CD4-positive, alpha-beta memory T cell (primary cell): ENCODE data around the gene SOX5. TPM values are rescaled to one million over a fixed set of nuclear protein-coding genes. Genes with fewer than 3 reads are reported as not detected.

ENCODE experiments used
- CTCF ChIA-PET: fragments of 350-600 bp; sonication (Branson Sonifier 250); formaldehyde crosslinking; loops from one replicate; lab custom pipeline; 2021; ENCODE audit warnings: inconsistent platforms; ENCODE audit not compliant: partially characterized antibody; lab: Charles Lee
- POLR2A ChIA-PET: fragments of 350-600 bp; sonication (Branson Sonifier 250); formaldehyde crosslinking; loops from one replicate; lab custom pipeline; 2021; ENCODE audit not compliant: partially characterized antibody; lab: Charles Lee
- DNase-seq, 5 donors: peaks; one replicate each; pipeline versions ENCODE4 v3.0.0 to v3.0.0-alpha.2; 2020 to 2022; ENCODE audit warnings: mixed read lengths in 1 of 5
- H3K27ac ChIP-seq: one replicate; pipeline ENCODE4 v1.7.0; 2013; ENCODE audit warnings: low read depth, low read length
- H3K27me3 ChIP-seq: 2 replicates; pipeline ENCODE4 v1.7.0; 2013; ENCODE audit warnings: mild to moderate bottlenecking, low read length, moderate library complexity; ENCODE audit not compliant: insufficient read depth
- H3K36me3 ChIP-seq: 2 replicates; pipeline ENCODE4 v1.7.0; 2013; ENCODE audit warnings: mild to moderate bottlenecking, low read length, moderate library complexity; ENCODE audit not compliant: insufficient read depth
- H3K4me1 ChIP-seq: 2 replicates; pipeline ENCODE4 v1.7.0; 2013; ENCODE audit warnings: mild to moderate bottlenecking, low read length, moderate library complexity; ENCODE audit not compliant: insufficient read depth
- H3K4me3 ChIP-seq, 2 donors: one replicate each; pipeline ENCODE4 v1.7.0; 2013; ENCODE audit warnings: low read length in 2 of 2, mild to moderate bottlenecking in 1 of 2
- H3K9me3 ChIP-seq, 2 donors: one replicate each; pipeline ENCODE4 v1.7.0; 2013; ENCODE audit warnings: low read length in 2 of 2, control low read depth in 1 of 2; ENCODE audit not compliant: control insufficient read depth in 1 of 2
- H3K27ac Mint-ChIP-seq, 7 donors: one replicate each; pipeline ENCODE4 v1.8.0; 2020 to 2021; ENCODE audit warnings: mixed read lengths in 7 of 7, mild to moderate bottlenecking in 6 of 7, inconsistent platforms in 3 of 7, moderate library complexity in 3 of 7
- H3K27me3 Mint-ChIP-seq, 2 donors: one replicate each; pipeline ENCODE4 v1.8.0; 2020 to 2021; ENCODE audit warnings: mixed read lengths in 2 of 2
- H3K36me3 Mint-ChIP-seq, 2 donors: one replicate each; pipeline ENCODE4 v1.8.0; 2020 to 2021; ENCODE audit warnings: mixed read lengths in 2 of 2, inconsistent platforms in 1 of 2, mild to moderate bottlenecking in 1 of 2
- H3K4me1 Mint-ChIP-seq, 4 donors: one replicate each; pipeline ENCODE4 v1.8.0; 2020 to 2021; ENCODE audit warnings: mixed read lengths in 4 of 4, mild to moderate bottlenecking in 1 of 4
- H3K4me3 Mint-ChIP-seq, 8 donors: one replicate each; pipeline ENCODE4 v1.8.0; 2020 to 2021; ENCODE audit warnings: mixed read lengths in 8 of 8, mild to moderate bottlenecking in 7 of 8, moderate library complexity in 6 of 8, inconsistent platforms in 3 of 8
- H3K9me3 Mint-ChIP-seq, 8 donors: one replicate each; pipeline ENCODE4 v1.8.0; 2020 to 2021; ENCODE audit warnings: mixed read lengths in 8 of 8, mild to moderate bottlenecking in 5 of 8, inconsistent platforms in 3 of 8, moderate library complexity in 1 of 8
- intact Hi-C: fragments of 100-400 bp; cut with micrococcal nuclease; formaldehyde crosslinking; loops from one replicate; pipeline ENCODE4 v1.15.1; 2023
- polyA plus RNA-seq, 2 donors: library from polyadenylated mRNA; unstranded; fragments of 300-500 nt; fragmentation: Illumina TruSeq; gene quantifications; one replicate each; pipeline ENCODE4 v1.2.3, GENCODE V29; 2021
- total RNA-seq, 2 experiments: library from RNA; stranded (reverse); gene quantifications; one replicate each; pipeline ENCODE4 v1.2.3, GENCODE V29; 2021

The SOX5 gene
- total and polyA plus RNA-seq, 4 experiments from 2014 or later: 0.29 TPM; not detected in 3

DNA sequence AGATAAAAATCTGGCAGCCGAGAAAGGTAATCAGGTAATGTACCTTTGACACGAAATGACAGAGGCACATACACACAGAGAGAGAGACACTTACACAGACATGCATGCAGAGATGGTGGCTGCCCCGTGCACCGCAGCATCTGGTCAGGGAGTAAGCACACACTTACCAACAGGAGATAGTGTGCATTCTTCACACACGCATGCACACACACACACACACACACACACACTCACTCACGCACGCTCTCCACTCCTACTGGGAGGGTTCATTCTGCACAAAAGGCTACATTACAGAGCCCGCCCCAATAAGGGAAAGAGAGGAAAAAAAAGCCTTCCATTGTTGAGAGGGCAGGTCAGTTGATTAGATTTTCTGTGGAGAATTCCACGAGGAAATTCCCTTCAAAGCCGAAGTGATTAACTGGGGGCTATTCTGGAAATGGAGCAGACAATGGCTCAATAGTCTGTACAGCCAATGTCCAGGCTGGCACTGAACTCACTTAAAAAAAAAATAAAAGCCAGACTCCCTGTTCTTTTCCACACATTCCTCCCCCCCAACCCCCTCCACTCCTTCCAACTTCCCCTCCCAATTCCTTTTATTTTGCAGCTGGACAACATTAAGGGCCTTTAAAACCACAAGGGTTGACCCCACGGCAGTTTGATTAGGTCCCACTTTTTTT is 1.4 kb upstream of the SOX5 start:
- CTCF ChIA-PET: no interaction called here
- no peak overlapping the region for H3K27ac Mint-ChIP-seq
- no peaks in the 10 kb centered on the region for H3K36me3 ChIP-seq
- H3K27me3 Mint-ChIP-seq: no peaks in the 10 kb centered on the region
- H3K27ac ChIP-seq: no peak overlapping the region
- H3K9me3 Mint-ChIP-seq: no peaks in the 10 kb centered on the region
- no peaks in the 10 kb centered on the region for H3K4me1 ChIP-seq
- H3K9me3 ChIP-seq: no peaks in the 10 kb centered on the region
- H3K4me3 ChIP-seq: no peak overlapping the region
- POLR2A ChIA-PET: no interaction called here
- no peaks in the 10 kb centered on the region for H3K27me3 ChIP-seq
- DNase-seq: no peak
- H3K4me3 Mint-ChIP-seq: no peak overlapping the region
- no peaks in the 10 kb centered on the region for H3K36me3 Mint-ChIP-seq
- intact Hi-C loops: no loop called here
- no peaks in the 10 kb centered on the region for H3K4me1 Mint-ChIP-seq

DNA sequence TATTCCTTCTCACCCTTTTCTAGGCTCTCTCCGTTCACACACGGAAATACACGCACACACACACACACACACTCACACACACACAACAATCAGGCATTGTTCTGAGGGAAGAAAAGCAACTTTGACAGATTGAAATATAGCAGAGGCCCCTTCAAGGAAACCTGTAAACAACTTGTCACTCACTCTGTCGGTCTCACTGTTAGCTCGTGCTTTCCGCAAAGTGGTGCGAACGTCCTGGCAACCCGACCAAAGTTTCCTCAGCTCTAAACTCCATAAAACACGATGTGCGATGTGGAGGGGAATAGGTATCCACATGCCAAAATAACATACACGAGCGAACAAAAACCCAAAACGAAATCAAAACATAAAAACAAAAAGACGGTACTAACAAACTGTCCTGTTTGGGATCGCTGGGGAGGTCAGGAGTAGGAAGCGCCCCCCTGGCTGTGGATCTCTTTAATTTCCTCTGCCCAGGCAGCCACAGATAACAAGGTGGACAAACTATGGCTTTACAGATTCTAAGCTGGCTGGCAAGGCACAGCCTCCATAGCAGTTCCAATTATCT is 822 bp upstream of the SOX5 start:
- no peaks in the 10 kb centered on the region for H3K4me1 Mint-ChIP-seq
- Histone ChIP-seq H3K27ac (no peak overlapping the region), H3K4me1 (no peaks in the 10 kb centered on the region), H3K27me3 (no peaks in the 10 kb centered on the region), H3K4me3 (no peak overlapping the region), H3K36me3 (no peaks in the 10 kb centered on the region), H3K9me3 (no peaks in the 10 kb centered on the region)
- ChIA-PET POLR2A (no interaction called here), CTCF (no interaction called here)
- intact Hi-C loops: no loop called here
- H3K4me3 Mint-ChIP-seq: no peak overlapping the region
- no peaks in the 10 kb centered on the region for H3K36me3 Mint-ChIP-seq
- DNase-seq: no peak
- no peaks in the 10 kb centered on the region for H3K9me3 Mint-ChIP-seq
- no peak overlapping the region for H3K27ac Mint-ChIP-seq
- H3K27me3 Mint-ChIP-seq: no peaks in the 10 kb centered on the region

DNA sequence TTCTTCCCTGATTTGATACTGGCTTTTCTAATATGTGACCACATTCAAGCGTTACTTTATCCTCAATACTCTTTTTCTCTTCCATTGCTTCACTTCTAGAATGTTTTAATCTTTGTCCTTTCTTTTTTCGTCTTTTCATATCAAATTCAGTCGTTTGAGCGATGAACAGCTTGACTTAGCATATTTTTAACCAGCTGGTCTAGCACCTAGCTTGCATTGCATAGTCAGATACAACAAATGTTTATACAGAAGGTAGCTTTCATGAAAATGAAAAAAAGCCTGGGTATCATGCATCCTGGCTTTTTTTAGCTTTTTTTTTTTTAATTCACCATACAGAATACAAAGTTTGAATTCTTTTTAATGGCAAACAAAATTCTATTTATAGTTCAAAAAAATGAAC is 1.2 kb downstream of the SOX5 start:
- POLR2A ChIA-PET: no interaction called here
- CTCF ChIA-PET: no interaction called here
- no peak for DNase-seq
- Mint-ChIP-seq H3K27me3 (no peaks in the 10 kb centered on the region), H3K4me1 (no peaks in the 10 kb centered on the region), H3K4me3 (no peak overlapping the region), H3K27ac (no peak overlapping the region), H3K9me3 (peaks cover 0 to 2% (median 0%) of the 10 kb centered on the region in 8 donors), H3K36me3 (no peaks in the 10 kb centered on the region)
- intact Hi-C loops: no loop called here
- H3K4me1 ChIP-seq: no peaks in the 10 kb centered on the region
- H3K4me3 ChIP-seq: no peak overlapping the region
- H3K27ac ChIP-seq: no peak overlapping the region
- no peaks in the 10 kb centered on the region for H3K27me3 ChIP-seq
- no peaks in the 10 kb centered on the region for H3K9me3 ChIP-seq
- H3K36me3 ChIP-seq: no peaks in the 10 kb centered on the region

DNA sequence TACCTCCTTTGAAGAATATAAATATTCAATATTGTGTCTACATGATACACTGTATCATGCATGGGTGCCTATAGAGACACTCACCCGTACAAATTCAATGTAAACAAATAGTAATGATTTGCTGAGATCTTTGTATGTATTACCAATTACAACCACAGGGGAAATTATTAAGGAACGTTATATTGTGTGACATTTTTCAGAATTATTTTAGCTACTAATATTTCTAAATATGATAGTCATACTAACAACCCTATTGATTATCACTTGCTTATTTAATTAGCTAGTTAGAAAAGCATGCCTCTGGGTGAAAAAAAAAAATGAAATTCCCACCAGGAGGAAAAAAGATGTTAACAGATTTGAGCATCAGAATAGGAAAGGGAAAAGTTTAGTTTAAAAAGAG is 2.1 kb downstream of the SOX5 start:
- ChIA-PET POLR2A (no interaction called here), CTCF (no interaction called here)
- no peaks in the 10 kb centered on the region for H3K36me3 Mint-ChIP-seq
- H3K4me3 Mint-ChIP-seq: no peak overlapping the region
- peaks cover 0 to 2% (median 0%) of the 10 kb centered on the region in 8 donors for H3K9me3 Mint-ChIP-seq
- Histone ChIP-seq H3K27me3 (no peaks in the 10 kb centered on the region), H3K4me3 (no peak overlapping the region), H3K27ac (no peak overlapping the region), H3K4me1 (no peaks in the 10 kb centered on the region), H3K36me3 (no peaks in the 10 kb centered on the region), H3K9me3 (no peaks in the 10 kb centered on the region)
- DNase-seq: no peak
- H3K27me3 Mint-ChIP-seq: no peaks in the 10 kb centered on the region
- intact Hi-C loops: no loop called here
- H3K4me1 Mint-ChIP-seq: no peaks in the 10 kb centered on the region
- no peak overlapping the region for H3K27ac Mint-ChIP-seq

DNA sequence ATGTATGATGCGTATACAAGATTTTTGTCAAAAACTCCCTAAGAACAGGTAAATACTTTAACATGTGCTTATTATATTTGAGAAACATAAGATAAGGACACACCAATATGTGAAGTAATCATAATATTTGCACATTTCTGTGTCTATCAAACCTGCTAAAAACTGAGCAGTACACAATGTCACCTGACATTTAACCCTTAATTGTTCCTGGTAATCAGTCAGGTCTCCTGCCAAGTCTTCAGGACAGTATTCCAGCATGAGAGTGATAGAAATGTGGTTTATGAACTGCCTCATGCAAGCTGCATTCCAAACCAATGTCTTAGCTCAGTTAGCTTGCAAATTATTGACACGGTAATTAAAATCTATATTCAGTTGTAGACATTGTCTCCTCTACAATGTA is 4.2 kb downstream of the SOX5 start:
- Mint-ChIP-seq H3K27me3 (no peaks in the 10 kb centered on the region), H3K4me1 (no peaks in the 10 kb centered on the region), H3K36me3 (no peaks in the 10 kb centered on the region), H3K27ac (no peak overlapping the region), H3K4me3 (no peak overlapping the region), H3K9me3 (peaks cover 0 to 2% (median 0%) of the 10 kb centered on the region in 8 donors)
- Histone ChIP-seq H3K36me3 (no peaks in the 10 kb centered on the region), H3K27me3 (no peaks in the 10 kb centered on the region), H3K4me1 (no peaks in the 10 kb centered on the region), H3K9me3 (no peaks in the 10 kb centered on the region), H3K4me3 (no peak overlapping the region), H3K27ac (no peak overlapping the region)
- POLR2A ChIA-PET: no interaction called here
- intact Hi-C loops: no loop called here
- CTCF ChIA-PET: no interaction called here
- no peak for DNase-seq

DNA sequence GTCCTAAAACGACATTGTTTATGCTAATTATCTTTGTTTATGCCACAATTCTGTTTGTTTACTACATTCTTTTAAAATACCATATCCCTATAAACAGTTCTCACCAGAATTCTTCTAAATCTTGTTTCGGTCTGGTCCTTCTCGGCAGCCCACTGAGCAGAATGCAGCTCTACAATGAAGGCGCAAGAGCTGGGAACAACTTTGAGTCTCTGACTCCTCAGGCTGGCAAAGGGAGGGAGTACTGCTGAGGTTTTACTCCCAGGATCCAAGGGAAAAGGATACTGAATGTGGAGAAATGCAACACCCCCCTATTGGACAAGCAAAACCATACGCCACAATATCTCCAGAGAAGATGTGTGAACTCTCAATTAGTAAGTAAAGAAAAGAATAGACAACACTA is 5.4 kb downstream of the SOX5 start:
- no peak overlapping the region for H3K4me3 Mint-ChIP-seq
- no peaks in the 10 kb centered on the region for H3K36me3 Mint-ChIP-seq
- peaks cover 0 to 2% (median 0%) of the 10 kb centered on the region in 8 donors for H3K9me3 Mint-ChIP-seq
- no peaks in the 10 kb centered on the region for H3K4me1 ChIP-seq
- H3K36me3 ChIP-seq: no peaks in the 10 kb centered on the region
- POLR2A ChIA-PET: no interaction called here
- no peak overlapping the region for H3K4me3 ChIP-seq
- no peak overlapping the region for H3K27ac ChIP-seq
- H3K27me3 ChIP-seq: no peaks in the 10 kb centered on the region
- H3K27ac Mint-ChIP-seq: no peak overlapping the region
- no peaks in the 10 kb centered on the region for H3K27me3 Mint-ChIP-seq
- CTCF ChIA-PET: no interaction called here
- no peaks in the 10 kb centered on the region for H3K4me1 Mint-ChIP-seq
- no peaks in the 10 kb centered on the region for H3K9me3 ChIP-seq
- intact Hi-C loops: no loop called here
- DNase-seq: no peak

DNA sequence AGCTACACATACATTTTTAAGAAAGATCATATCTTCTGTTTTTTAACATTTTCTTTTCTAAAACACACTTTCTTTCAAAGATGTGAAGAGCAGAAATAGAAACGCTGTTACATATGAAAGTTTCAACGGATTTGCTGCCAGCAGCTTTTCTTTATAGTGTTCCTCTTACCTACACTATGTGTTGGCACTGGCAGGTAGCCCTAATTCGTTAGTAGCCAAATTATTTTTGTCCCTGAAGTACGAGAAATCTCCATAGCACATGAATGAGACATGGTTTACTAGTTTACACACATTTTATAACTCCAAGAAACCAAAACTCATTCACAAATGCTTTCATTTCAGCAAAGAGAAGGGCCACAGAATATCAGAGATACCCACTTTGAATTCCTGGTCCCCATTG is 6.6 kb downstream of the SOX5 start:
- Histone ChIP-seq H3K27ac (no peak overlapping the region), H3K27me3 (no peaks in the 10 kb centered on the region), H3K9me3 (no peaks in the 10 kb centered on the region), H3K4me3 (no peak overlapping the region), H3K36me3 (no peaks in the 10 kb centered on the region), H3K4me1 (no peaks in the 10 kb centered on the region)
- peaks cover 0 to 2% (median 0%) of the 10 kb centered on the region in 8 donors for H3K9me3 Mint-ChIP-seq
- DNase-seq: no peak
- no peaks in the 10 kb centered on the region for H3K27me3 Mint-ChIP-seq
- H3K36me3 Mint-ChIP-seq: no peaks in the 10 kb centered on the region
- intact Hi-C loops: no loop called here
- no peaks in the 10 kb centered on the region for H3K4me1 Mint-ChIP-seq
- H3K4me3 Mint-ChIP-seq: no peak overlapping the region
- CTCF ChIA-PET: interaction anchor here (0.6 kb wide), 1 partner anchor 56 kb away, joined by 4 read pairs; no protein-coding TSS in a partner anchor
- POLR2A ChIA-PET: no interaction called here
- no peak overlapping the region for H3K27ac Mint-ChIP-seq
